GM21390 (cell line): ENCODE data around the gene ANKRD44.
"Not testable (repeated sequence)": the region's sequence is repeated elsewhere in the genome, so short reads cannot be mapped to it uniquely, and the experiment has no call there.

ENCODE experiments used
- ATAC-seq: cut with Tn5 transposase; IDR thresholded peaks from one replicate; pipeline ENCODE4 v1.9.1; 2021; ENCODE audit not compliant: unreplicated experiment

ANKRD44 gene

GRCh38 chr2:197310271-197310985 is at the start of gene ANKRD44:
TSS of gene ANKRD44 (minus strand) at chr2:197310780. CDS start at chr2:197310604, 176 bp downstream.
- ATAC-seq: peak; percentile 65

- no peak for ATAC-seq
These were observed 49.3 kb upstream of the ANKRD44 start for GRCh38 chr2:197359859-197360258.

DNA sequence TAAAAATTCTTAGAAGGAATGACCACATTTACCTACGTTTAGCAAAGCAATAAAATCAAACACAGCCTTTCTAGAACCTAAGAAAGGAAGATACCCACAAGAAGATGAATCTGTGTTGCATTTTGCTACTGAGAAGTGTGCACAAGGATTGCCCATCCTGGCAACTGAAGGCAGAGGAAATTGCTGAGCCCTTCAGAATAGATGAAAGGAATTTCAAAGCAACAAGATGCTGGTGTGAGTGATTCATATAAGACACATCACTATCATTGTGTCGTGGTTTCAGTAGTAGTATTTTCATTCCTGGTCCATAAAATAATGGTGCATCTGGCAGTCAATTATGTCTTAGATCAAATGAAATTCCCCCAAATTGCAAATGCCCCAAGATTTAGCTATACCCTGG is 48.4 kb upstream of the ANKRD44 start:
- ATAC-seq: no peak

GRCh38 chr2:197357986-197358385 is 47.4 kb upstream of the ANKRD44 start:
- ATAC-seq: no peak

DNA sequence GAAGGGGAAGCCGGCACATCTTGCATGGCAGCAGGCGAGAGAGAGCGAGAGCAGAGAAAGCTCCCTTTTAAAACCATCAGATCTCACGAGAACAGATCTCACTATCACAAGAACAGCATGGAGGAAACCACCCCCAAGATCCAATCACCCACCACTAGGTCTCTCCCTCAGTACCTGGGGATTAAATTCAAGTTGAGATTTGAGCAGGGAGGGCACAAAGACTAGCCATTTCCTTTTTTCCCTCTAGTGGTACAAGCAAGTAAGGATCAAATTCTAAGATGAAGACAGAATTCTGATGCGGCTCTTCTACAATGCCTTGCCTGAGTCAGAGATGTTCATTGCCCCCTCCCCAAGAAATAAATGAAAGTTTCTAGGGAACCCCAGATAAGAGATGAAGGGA is 45.6 kb upstream of the ANKRD44 start:
- ATAC-seq: no peak

DNA sequence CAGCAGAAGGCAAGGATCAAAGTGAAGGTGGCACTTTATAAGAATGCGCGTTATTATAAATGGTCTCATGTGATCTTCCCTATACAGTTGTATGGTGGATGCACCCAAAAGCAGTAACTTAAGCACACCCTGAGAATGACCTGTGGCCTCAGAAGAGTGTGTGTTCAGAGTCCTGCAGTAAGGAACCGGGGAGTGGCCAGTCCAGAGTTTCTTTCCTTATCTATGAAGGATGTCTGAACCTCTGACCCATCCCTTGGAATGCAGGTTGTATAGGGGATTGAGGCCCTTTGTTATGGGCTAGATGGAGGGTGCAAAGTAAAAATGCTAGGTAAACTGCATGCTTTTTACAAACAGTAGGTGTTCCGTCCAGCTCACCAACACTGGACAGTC is 43.6 kb upstream of the ANKRD44 start:
- ATAC-seq: no peak

- no peak for ATAC-seq
These were observed 43.0 kb upstream of the ANKRD44 start for GRCh38 chr2:197353393-197354168.

DNA sequence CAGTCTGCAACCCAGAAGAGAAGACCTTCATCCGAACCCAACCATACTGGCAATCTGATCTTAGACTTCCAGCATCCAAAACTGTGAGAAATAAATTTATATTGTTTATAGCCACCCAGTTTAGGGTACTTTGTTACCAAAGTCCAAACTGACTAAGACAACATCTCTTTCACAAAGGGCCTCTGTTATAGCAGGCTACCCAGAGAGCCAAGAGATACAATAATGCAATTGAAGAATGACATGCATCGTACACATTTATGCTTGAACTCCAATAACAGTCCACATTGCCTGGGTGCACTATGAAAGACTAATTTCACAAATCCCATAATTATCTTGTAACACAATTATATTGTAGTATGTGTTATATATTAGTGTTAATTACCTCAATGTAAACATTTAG is 39.1 kb upstream of the ANKRD44 start:
- no peak for ATAC-seq

GRCh38 chr2:197348721-197349360 is 38.3 kb upstream of the ANKRD44 start:
- no peak for ATAC-seq

- no peak for ATAC-seq
These were observed 35.3 kb upstream of the ANKRD44 start for GRCh38 chr2:197345846-197346370.

GRCh38 chr2:197343968-197344367 is 33.4 kb upstream of the ANKRD44 start:
- ATAC-seq: not testable (repeated sequence)

DNA sequence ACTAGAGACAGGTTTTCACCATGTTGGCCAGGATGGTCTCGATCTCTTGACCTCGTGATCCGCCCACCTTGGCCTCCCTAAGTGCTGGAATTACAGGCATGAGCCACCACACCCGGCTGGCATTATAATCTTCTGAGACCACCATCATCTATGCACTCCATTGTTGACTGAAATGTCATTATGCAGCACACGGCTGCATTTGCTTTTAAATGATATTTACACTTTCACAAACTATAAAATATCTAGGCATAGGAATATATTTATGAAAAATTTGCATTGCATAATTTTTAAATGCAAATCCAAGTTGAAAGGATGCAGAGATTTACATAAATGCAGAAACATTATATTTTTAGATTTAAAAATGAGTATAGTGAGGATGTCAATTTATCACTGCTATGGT is 30.0 kb upstream of the ANKRD44 start:
- ATAC-seq: no peak

DNA sequence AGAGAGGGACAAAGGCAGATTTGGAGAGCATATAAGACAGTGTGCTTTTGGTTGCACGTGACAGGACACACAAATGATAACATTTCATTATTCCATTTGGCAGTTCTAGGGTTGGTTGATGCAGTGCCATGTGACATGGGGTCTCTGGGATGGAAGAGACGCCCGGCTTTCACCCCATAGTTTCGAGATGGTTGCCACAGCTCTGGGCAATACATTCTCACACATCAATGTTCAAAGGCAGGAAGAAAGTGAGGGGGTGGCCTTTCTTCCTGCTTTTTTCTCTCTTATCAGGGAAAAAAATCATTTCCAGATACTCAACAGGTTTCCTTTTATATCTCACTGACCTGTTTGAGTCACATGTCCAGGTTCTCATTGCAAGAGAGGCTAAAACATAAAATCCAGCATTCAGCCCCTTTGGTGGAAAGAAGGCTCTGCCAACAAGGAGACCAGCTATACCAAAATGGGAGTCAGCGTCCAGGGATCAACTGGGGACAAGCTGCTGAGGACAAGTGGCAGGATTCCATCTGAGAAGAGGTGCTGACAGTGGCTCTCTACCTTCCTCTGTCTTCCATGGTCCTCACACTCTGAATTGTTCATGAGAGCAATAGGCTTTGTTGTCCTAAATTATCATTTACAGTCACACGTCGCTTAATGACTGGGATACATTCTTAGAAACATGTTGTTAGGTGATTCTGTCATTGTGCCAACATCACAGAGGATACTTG is 29.1 kb upstream of the ANKRD44 start:
- no peak for ATAC-seq

GRCh38 chr2:197339016-197339415 is 28.4 kb upstream of the ANKRD44 start:
- no peak for ATAC-seq

- no peak for ATAC-seq
These were observed 22.1 kb upstream of the ANKRD44 start for GRCh38 chr2:197332641-197333040.

GRCh38 chr2:197328461-197328860 is 17.9 kb upstream of the ANKRD44 start:
- no peak for ATAC-seq

- no peak for ATAC-seq
These were observed 17.0 kb upstream of the ANKRD44 start for GRCh38 chr2:197327472-197328098.

GRCh38 chr2:197327073-197327471 is 16.5 kb upstream of the ANKRD44 start:
- ATAC-seq: no peak

- ATAC-seq: peak; percentile 83
These were observed 14.2 kb upstream of the ANKRD44 start for GRCh38 chr2:197324801-197325200.
